A172 (cell line): ENCODE data around the gene LRRC39. TPM values are rescaled to one million over a fixed set of nuclear protein-coding genes. Genes with fewer than 3 reads are reported as not detected.
"Not testable (repeated sequence)": the region's sequence is repeated elsewhere in the genome, so short reads cannot be mapped to it uniquely, and the experiment has no call there.

Experiments used
- DNase-seq: peaks from one replicate; pipeline ENCODE4 v3.0.0-alpha.2; 2015; ENCODE audit warnings: low spot score
- total RNA-seq: library from RNA; depleted of rRNA; stranded (reverse); fragments of >200 nt; shearing (Covaris generic); gene quantifications from 2 replicates; pipeline ENCODE4 v1.2.3, GENCODE V29; 2014; rRNA removed

Gene LRRC39
- not detected in 2 replicates for total RNA-seq

GRCh38 chr1:100178091-100178490, at the start of gene LRRC39:
TSS of gene LRRC39 (minus strand) at chr1:100178256. CDS start at chr1:100168516, 9,740 bp downstream.
- DNase-seq, result no peak

- DNase-seq, result no peak
Observed at GRCh38 chr1:100222428-100222827, 44.4 kb upstream of the LRRC39 start.

GRCh38 chr1:100219883-100220282, 41.8 kb upstream of the LRRC39 start:
- DNase-seq, result no peak

GRCh38 chr1:100219457-100219856, 41.4 kb upstream of the LRRC39 start:
- DNase-seq, result no peak

DNA sequence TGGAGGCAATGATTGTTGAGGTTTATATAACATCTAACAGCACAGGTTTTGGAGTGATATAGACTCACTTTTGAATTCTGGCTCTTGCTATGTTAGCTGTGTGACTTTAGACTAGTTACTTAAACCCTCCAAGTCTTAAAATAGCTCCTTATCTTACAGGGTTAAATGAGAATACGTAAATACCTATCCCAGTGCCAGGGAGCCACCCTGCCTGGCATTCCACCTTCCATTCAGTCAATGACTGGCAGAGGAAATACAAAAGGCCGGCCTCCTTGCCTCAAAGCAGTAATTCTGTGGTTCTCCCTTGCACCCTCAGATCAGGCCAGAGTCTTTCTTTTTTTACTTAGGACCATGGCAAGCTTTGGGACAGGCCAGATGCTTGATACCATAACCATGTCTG, 39.8 kb upstream of the LRRC39 start:
- no peak for DNase-seq

DNA sequence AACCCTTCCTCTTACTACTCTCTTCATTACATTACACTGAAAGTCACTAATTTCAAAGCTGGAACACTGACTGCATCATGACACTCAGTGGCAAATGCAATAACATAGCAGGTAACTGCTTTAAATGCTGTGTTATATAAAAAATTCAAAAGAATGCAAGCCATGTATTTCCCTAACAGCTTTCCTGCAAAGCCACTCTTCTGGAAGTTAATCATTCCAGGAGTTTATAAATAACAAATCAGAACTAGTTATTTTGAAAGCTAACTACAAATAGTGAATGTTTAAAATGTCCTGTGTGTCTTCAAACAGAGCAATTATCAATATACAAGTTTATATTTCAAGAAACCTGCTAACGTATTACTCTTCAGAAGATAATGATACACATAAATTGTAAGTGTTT, 37.0 kb upstream of the LRRC39 start:
- no peak for DNase-seq

DNA sequence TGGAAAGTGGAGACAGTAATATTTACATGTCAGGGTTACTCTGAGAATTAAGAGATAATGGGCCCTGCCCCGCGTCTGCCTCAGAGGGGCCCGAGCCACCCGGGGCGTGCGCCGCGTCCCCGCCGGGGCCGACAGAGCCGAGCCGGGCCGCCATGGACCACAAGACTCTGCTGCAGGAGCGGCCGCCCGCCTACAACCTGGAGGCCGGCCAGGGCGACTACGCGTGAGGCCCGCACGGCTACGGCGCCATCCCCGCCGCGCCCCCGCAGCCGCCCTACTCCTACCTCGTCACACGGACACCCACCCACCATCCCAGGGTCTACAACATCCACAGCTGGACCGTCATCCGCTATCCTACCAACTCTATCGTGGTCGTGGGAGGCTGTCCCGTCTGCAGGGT, 35.1 kb upstream of the LRRC39 start:
- DNase-seq, result no peak

DNA sequence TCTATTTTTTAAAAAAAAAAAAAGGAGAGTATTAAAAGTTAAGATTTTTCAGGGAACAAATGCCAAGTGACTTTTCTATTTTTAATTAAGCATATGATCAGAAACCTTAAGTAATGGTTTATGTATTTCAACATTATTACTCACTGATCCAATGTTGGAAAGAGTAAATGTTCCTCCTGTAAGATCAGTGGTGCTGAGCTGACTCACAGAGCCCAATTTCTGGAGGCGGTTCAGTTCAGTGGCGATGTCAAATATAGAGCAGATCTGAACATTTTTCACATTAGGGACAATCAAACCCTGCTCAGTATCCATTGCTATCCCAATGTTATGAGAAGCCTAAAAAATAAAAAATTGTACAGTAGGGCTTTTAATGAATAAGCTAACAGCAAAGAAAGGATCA, 28.2 kb upstream of the LRRC39 start:
- no peak for DNase-seq

- DNase-seq, result not testable (repeated sequence)
Observed at GRCh38 chr1:100205593-100205992, 27.5 kb upstream of the LRRC39 start.

DNA sequence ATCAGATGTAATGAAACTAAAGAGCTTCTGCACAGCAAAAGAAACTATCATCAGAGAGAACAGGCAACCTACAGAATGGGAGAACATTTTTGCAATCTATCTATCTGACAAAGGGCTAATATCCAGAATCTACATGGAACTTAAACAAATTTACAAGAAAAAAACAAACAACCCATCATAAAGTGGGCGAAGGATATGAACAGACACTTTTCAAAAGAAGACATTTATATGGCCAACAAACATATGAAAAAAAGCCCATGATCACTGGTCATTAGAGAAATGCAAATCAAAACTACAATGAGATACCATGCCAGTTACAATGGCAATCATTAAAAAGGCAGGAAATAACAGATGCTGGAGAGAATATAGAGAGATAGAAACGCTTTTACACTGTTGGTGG, 27.0 kb upstream of the LRRC39 start:
- DNase-seq, result not testable (repeated sequence)

DNA sequence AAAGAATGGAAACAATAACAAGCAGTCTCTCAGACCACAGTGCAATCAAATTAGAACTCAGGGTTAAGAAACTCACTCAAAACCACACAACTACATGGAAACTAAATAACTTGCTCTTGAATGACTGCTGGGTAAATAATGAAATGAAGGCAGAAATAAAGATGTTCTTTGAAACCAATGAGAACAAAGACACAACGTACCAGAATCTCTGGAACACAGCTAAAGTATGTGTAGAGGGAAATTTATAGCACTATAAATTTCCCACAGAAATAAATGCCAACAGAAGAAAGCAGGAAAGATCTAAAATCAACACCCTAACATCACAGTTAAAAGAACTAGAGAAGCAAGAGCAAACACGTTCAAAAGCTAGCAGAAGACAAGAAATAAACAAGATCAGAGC, 24.6 kb upstream of the LRRC39 start:
- DNase-seq, result not testable (repeated sequence)

GRCh38 chr1:100200060-100200459, 22.0 kb upstream of the LRRC39 start:
- DNase-seq, result not testable (repeated sequence)

- DNase-seq, result no peak
Observed at GRCh38 chr1:100198596-100198995, 20.5 kb upstream of the LRRC39 start.

- DNase-seq, result peak; percentile 34
Observed at GRCh38 chr1:100188617-100189016, 10.6 kb upstream of the LRRC39 start.

DNA sequence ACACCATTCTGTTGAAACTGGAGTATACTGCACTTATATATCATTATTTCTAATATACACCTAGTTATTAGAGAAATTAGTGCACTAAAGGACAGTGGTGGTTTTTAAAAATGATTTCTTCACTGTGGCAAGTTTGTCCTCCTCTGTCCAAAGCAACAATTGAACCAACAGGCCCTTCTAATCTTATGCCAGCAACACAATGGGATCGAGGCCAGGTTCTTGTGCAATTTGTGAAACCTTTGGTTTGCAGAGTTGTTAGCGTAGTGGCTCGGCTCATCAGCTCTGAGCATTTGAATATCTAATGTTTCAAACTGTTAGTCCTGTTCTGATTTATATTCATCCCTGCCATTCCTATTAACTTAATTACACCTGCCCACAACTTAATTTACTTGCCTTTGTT, 9.9 kb upstream of the LRRC39 start:
- no peak for DNase-seq

DNA sequence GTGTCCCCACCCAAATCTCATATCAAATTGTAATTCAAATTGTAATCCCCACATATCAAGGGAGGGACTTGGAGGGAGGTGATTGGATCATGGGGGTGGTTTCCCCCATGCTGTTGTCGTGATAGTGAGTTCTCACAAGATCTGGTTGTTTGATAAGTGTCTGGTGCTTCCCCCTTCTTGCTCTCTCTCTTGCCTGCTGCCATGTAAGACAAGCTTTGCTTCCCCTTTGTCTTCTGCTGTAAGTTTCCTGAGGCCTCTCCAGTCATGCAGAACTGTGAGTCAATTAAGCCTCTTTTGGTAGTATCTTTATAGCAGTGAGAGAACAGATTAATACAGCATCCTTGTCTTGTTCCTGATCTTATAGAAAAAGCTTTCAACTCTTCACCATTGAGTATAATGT, 6.5 kb upstream of the LRRC39 start:
- no peak for DNase-seq

DNA sequence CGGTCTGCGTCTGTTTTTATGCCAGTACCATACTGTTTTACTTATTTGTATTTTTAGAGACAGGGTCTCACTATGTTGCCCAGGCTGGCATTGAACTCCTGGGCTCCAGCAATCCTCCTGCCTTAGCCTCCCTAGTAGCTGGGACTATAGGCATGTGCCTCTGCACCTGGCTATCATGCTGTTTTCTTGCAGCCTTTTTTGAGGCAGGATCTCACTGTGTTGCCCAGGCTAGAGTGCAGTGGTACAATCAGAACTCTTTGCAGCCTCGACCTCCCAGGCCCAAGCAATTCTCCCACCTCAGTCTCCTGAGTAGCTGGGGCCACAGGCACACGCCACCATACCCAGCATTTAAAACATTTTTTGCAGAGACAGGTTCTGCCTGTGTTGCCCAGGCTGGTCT, 5.3 kb upstream of the LRRC39 start:
- no peak for DNase-seq

DNA sequence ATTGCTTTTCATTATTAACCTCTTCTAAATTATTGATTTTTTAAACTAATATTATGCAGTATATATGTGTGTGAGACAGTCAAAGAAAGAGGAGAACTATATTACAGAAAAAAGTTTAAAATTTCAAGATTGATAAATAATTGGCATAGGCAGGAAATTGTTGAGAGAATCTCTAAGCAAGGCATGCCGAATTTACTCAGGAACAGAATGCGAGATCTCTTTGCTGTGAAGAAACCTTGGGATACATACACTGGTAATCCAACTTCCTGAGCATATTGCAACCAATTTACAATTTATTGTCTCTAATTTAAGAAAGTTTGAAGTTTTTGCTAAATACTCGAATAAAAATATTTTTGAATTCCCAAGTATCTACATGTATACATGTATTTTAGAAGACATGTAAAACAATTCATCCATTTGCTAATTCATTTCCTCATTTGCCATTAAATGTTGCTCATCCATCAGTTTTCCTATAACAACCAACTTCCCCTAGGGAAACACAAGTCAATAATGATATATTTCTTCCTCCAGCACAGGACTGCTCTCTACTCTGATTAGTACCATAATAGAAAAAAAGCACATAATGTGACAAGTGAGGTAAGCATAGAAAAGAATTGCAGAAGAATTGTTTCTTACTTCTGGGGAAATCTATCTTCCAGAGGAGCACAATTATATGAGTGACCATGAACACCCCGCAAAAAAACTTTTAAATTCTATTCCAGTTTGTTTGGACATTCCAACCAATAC, 588 bp downstream of the LRRC39 start:
- DNase-seq, result no peak

GRCh38 chr1:100168051-100168450, 10.0 kb downstream of the LRRC39 start:
- no peak for DNase-seq

GRCh38 chr1:100164702-100165101, 13.4 kb downstream of the LRRC39 start:
- DNase-seq, result no peak

DNA sequence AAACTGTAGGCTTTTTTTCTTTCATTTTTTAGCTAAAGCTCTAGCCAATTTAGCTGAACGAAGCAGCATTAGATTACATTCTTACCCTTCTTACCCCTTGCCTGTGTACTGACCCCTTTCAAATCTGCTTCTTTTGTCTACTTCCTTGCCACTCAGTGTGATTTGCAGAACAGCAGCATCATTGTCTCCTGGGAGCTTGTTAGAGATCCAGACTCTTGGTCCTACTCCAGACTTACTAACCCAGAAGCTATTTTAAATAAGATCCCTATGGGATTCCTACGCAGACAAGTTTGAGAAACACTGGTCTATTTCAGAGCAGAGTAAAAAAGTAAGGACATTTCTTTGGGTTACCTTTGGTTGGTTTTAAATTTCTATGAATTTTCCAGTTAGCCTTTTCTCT, 13.8 kb downstream of the LRRC39 start:
- no peak for DNase-seq

DNA sequence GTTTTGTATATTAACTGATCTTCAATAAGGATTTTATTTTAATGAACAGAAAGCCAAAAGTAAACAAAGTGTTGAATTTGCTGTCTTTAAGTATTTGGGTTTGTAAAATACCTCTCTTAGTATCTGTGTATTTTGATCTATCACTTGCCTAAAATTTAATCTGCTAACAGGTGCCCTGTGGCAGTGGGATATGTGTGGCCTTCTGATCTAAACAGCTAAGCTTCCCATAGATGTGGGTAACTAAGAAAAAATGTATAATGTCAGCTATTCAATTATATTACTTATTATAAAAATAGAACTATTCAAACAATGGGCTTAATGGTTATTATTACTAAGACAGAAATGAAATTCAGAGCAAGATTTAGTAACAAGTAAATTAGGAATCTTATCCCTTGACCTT, 15.2 kb downstream of the LRRC39 start:
- no peak for DNase-seq

DNA sequence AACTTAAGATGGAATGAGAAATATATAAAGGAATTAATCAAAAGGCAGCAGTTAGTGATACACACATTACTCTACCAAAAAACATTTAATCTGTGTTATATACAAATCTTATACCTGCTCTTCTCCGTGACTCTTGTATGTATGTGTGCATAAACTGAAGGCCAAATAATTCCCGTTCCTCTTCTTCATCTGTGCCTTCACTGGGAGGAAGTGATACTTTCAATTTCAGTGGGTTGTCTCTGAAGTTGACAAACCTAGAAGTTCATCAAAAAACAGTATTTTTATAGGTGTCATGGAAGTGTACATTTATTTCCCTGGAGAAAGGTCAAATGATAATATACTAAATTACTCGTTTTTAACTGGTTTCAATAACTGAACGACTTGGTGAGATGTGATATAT, 25.8 kb downstream of the LRRC39 start:
- no peak for DNase-seq

GRCh38 chr1:100151679-100152078, 26.4 kb downstream of the LRRC39 start:
- DNase-seq, result no peak
